ENCODE data around the gene KCNA4.
"Not testable (repeated sequence)": the region's sequence is repeated elsewhere in the genome, so short reads cannot be mapped to it uniquely, and the experiment has no call there.

KCNA4 gene

GRCh38 chr11:30045144-30045543, 28.3 kb upstream of the KCNA4 start:
- DNase-seq (ENCODE audit: low read depth), result no peak
- H3K4me3 ChIP-seq (ENCODE audit: low read depth, low read length), result no peak overlapping the region
- TF ChIP-seq CTCF (conservative IDR thresholded peaks at IDR 0.05; ENCODE audit: low read depth, low read length), result no peak

- no peak for TF ChIP-seq CTCF (conservative IDR thresholded peaks at IDR 0.05; ENCODE audit: low read depth, low read length)
- no peak for DNase-seq (ENCODE audit: low read depth)
- H3K4me3 ChIP-seq (ENCODE audit: low read depth, low read length), result no peak overlapping the region
Observed at GRCh38 chr11:30041171-30041570, 24.3 kb upstream of the KCNA4 start.

GRCh38 chr11:30034746-30035145, 17.9 kb upstream of the KCNA4 start:
- DNase-seq (ENCODE audit: low read depth); H3K4me3 ChIP-seq (ENCODE audit: low read depth, low read length): not testable (repeated sequence)

GRCh38 chr11:30034166-30034565, 17.3 kb upstream of the KCNA4 start:
- DNase-seq (ENCODE audit: low read depth); H3K4me3 ChIP-seq (ENCODE audit: low read depth, low read length): not testable (repeated sequence)

- H3K4me3 ChIP-seq (ENCODE audit: low read depth, low read length), result no peak overlapping the region
- no peak for TF ChIP-seq CTCF (conservative IDR thresholded peaks at IDR 0.05; ENCODE audit: low read depth, low read length)
Observed at GRCh38 chr11:30025396-30026139, 8.7 kb upstream of the KCNA4 start.

GRCh38 chr11:30023074-30023473, 6.2 kb upstream of the KCNA4 start:
- H3K4me3 ChIP-seq (ENCODE audit: low read depth, low read length), result no peak overlapping the region
- DNase-seq (ENCODE audit: low read depth), result no peak
- no peak for TF ChIP-seq CTCF (conservative IDR thresholded peaks at IDR 0.05; ENCODE audit: low read depth, low read length)

More at GRCh38 chr11:30025396-30026139, 8.7 kb upstream of the KCNA4 start:
- no peak for DNase-seq (ENCODE audit: low read depth)

GRCh38 chr11:30019481-30019880, 2.7 kb upstream of the KCNA4 start:
- H3K4me3 ChIP-seq (ENCODE audit: low read depth, low read length), result no peak overlapping the region
- DNase-seq (ENCODE audit: low read depth), result no peak
- TF ChIP-seq CTCF (conservative IDR thresholded peaks at IDR 0.05; ENCODE audit: low read depth, low read length), result no peak

GRCh38 chr11:30018495-30018894, 1.7 kb upstream of the KCNA4 start:
- no peak for DNase-seq (ENCODE audit: low read depth)
- no peak overlapping the region for H3K4me3 ChIP-seq (ENCODE audit: low read depth, low read length)
- TF ChIP-seq CTCF (conservative IDR thresholded peaks at IDR 0.05; ENCODE audit: low read depth, low read length), result no peak
